Liver (tissue), 3 donors: ENCODE data around the gene NLGN1.

Source experiments
- FOXA1 ChIP-seq: IDR thresholded peaks from 2 replicates; pipeline ENCODE4 v1.6.1; 2016; ENCODE audit warnings: antibody characterized with exemption
- GABPA ChIP-seq, 2 donors: IDR thresholded peaks in 1 of 2; conservative IDR thresholded peaks in 1 of 2; 2 replicates each; pipeline ENCODE4 v1.6.1; 2016; ENCODE audit warnings: antibody characterized with exemption in 2 of 2, mild to moderate bottlenecking in 1 of 2, moderate library complexity in 1 of 2
- HNF4G ChIP-seq: IDR thresholded peaks from 2 replicates; pipeline ENCODE4 v1.6.1; 2016; ENCODE audit warnings: antibody characterized with exemption
- RAD21 ChIP-seq, 2 donors: IDR thresholded peaks; 2 replicates each; pipeline ENCODE4 v1.6.1; 2016; ENCODE audit warnings: antibody characterized with exemption in 2 of 2, mild to moderate bottlenecking in 2 of 2
- RXRA ChIP-seq, 2 donors: IDR thresholded peaks; 2 replicates each; pipeline ENCODE4 v1.6.1; 2017 to 2018; ENCODE audit warnings: antibody characterized with exemption in 2 of 2, mild to moderate bottlenecking in 1 of 2
- TF ChIP-seq, protein P1 (sequence below): fragments of 150-350 bp; IDR thresholded peaks from 2 replicates; pipeline ENCODE4 v1.5.1; 2017; ENCODE audit warnings: improper control_type of control experiment, low read depth, low read length; ENCODE audit not compliant: missing input control
- donor health status: healthy.
- donor health status: healthy.

DNA sequence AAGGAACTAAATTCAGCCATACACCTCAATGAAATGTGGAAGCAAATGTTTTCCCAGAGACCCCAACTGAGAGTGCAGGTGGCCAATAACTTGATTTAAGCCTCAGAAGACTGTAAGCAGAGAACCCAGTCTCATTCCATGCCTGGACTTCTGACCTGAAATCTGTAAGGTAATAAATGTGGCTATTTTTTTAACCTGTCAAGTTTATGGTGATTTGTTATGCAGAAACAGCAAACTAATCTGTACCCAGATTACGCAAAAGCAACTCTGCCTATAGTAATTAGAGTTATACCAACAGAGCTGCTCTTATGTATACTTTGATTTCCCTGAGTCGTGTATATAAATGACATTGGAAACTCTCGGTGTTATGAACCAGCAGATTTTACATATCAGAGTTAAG lies 927.6 kb downstream of the NLGN1 start:
- TF ChIP-seq, protein P1, sequence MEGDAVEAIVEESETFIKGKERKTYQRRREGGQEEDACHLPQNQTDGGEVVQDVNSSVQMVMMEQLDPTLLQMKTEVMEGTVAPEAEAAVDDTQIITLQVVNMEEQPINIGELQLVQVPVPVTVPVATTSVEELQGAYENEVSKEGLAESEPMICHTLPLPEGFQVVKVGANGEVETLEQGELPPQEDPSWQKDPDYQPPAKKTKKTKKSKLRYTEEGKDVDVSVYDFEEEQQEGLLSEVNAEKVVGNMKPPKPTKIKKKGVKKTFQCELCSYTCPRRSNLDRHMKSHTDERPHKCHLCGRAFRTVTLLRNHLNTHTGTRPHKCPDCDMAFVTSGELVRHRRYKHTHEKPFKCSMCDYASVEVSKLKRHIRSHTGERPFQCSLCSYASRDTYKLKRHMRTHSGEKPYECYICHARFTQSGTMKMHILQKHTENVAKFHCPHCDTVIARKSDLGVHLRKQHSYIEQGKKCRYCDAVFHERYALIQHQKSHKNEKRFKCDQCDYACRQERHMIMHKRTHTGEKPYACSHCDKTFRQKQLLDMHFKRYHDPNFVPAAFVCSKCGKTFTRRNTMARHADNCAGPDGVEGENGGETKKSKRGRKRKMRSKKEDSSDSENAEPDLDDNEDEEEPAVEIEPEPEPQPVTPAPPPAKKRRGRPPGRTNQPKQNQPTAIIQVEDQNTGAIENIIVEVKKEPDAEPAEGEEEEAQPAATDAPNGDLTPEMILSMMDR: no peak
- TF ChIP-seq HNF4G (no peak), RXRA (IDR thresholded peaks at IDR 0.05) (no peak), FOXA1 (no peak), RAD21 (IDR thresholded peaks at IDR 0.05) (no peak), GABPA (IDR thresholded peaks at IDR 0.05 in 1 of 2, conservative IDR thresholded peaks at IDR 0.05 in 1 of 2) (no peak)
